Astrocyte (in vitro differentiated cells and primary cell): ENCODE results near the gene SETD1B. TPM values are rescaled to one million over a fixed set of nuclear protein-coding genes. Genes with fewer than 3 reads are reported as not detected.
"Not testable (repeated sequence)": the region's sequence is repeated elsewhere in the genome, so short reads cannot be mapped to it uniquely, and the experiment has no call there.

Experiments
- DNase-seq: peaks from one replicate; pipeline ENCODE4 v3.0.0-alpha.2; 2010; ENCODE audit warnings: low read depth
- FAIRE-seq: peaks from 2 replicates; lab custom pipeline; 2011; peaks lifted over from hg19 to GRCh38; lab: Jason Lieb, UNC
- H2AFZ ChIP-seq: 2 replicates; pipeline ENCODE4 v1.6.0; 2012; ENCODE audit warnings: low read depth, low read length, inconsistent platforms
- H3K27ac ChIP-seq: 2 replicates; pipeline ENCODE4 v1.5.1; 2011; ENCODE audit warnings: low read depth, low read length, inconsistent platforms
- H3K27me3 ChIP-seq: 2 replicates; pipeline ENCODE4 v1.6.0; 2011; ENCODE audit warnings: low read length, inconsistent platforms; ENCODE audit not compliant: insufficient read depth
- H3K36me3 ChIP-seq: 2 replicates; pipeline ENCODE4 v1.5.1; 2011; ENCODE audit warnings: low read length, inconsistent platforms; ENCODE audit not compliant: insufficient read depth
- H3K4me1 ChIP-seq: 2 replicates; pipeline ENCODE4 v1.5.1; 2011; ENCODE audit warnings: low read length, inconsistent platforms; ENCODE audit not compliant: insufficient read depth
- H3K4me2 ChIP-seq: 2 replicates; pipeline ENCODE4 v1.6.0; 2012; ENCODE audit warnings: low read length, inconsistent platforms
- H3K4me3 ChIP-seq: 2 replicates; pipeline ENCODE4 v1.5.1; 2011; ENCODE audit warnings: low read depth, mild to moderate bottlenecking, low read length, inconsistent platforms; ENCODE audit not compliant: insufficient read depth
- H3K79me2 ChIP-seq: 2 replicates; pipeline ENCODE4 v1.6.0; 2012; ENCODE audit warnings: mild to moderate bottlenecking, low read length, inconsistent platforms; ENCODE audit not compliant: insufficient read depth
- H3K9ac ChIP-seq: 2 replicates; pipeline ENCODE4 v1.6.0; 2012; ENCODE audit warnings: mild to moderate bottlenecking, low read length, inconsistent platforms
- H3K9me3 ChIP-seq: 2 replicates; pipeline ENCODE4 v1.5.1; 2012; ENCODE audit warnings: low read depth, mild to moderate bottlenecking, low read length, inconsistent platforms; ENCODE audit not compliant: insufficient read depth
- H4K20me1 ChIP-seq: 2 replicates; pipeline ENCODE4 v1.6.0; 2012; ENCODE audit warnings: low read length, inconsistent platforms; ENCODE audit not compliant: insufficient read depth
- H3K27ac Mint-ChIP-seq: one replicate; pipeline ENCODE4 v1.8.0; 2021; ENCODE audit warnings: mild to moderate bottlenecking, mixed read lengths; ENCODE audit not compliant: unreplicated experiment
- H3K27me3 Mint-ChIP-seq: one replicate; pipeline ENCODE4 v1.8.0; 2021; ENCODE audit warnings: low read depth, mixed read lengths; ENCODE audit not compliant: unreplicated experiment
- H3K36me3 Mint-ChIP-seq: one replicate; pipeline ENCODE4 v1.8.0; 2021; ENCODE audit warnings: low read depth, mixed read lengths; ENCODE audit not compliant: unreplicated experiment
- H3K4me1 Mint-ChIP-seq: one replicate; pipeline ENCODE4 v1.8.0; 2021; ENCODE audit warnings: low read depth, mixed read lengths; ENCODE audit not compliant: unreplicated experiment
- H3K4me3 Mint-ChIP-seq: one replicate; pipeline ENCODE4 v1.8.0; 2021; ENCODE audit warnings: mild to moderate bottlenecking, moderate library complexity, mixed read lengths; ENCODE audit not compliant: unreplicated experiment
- H3K9me3 Mint-ChIP-seq: one replicate; pipeline ENCODE4 v1.8.0; 2021; ENCODE audit warnings: mild to moderate bottlenecking, mixed read lengths; ENCODE audit not compliant: unreplicated experiment
- CTCF ChIP-seq: IDR thresholded peaks from 2 replicates; pipeline ENCODE4 v1.5.1; 2011; ENCODE audit warnings: low read depth, mild to moderate bottlenecking, inconsistent platforms, low read length, moderate library complexity; ENCODE audit not compliant: insufficient read depth
- EZH2 ChIP-seq: IDR thresholded peaks from 2 replicates; pipeline ENCODE4 v1.6.1; 2012; ENCODE audit warnings: mild to moderate bottlenecking, low read length, inconsistent platforms; ENCODE audit not compliant: insufficient read depth
- total RNA-seq: library from RNA; stranded (reverse); gene quantifications from 2 replicates; pipeline ENCODE4 v1.2.1, GENCODE V29; 2021

SETD1B gene
- total RNA-seq, 1 donor from 2014 or later, result 24.0 TPM

GRCh38 chr12:121874071-121874470 lies 70.3 kb downstream of the SETD1B start:
- no peaks in the 10 kb centered on the region for H3K79me2 ChIP-seq

DNA sequence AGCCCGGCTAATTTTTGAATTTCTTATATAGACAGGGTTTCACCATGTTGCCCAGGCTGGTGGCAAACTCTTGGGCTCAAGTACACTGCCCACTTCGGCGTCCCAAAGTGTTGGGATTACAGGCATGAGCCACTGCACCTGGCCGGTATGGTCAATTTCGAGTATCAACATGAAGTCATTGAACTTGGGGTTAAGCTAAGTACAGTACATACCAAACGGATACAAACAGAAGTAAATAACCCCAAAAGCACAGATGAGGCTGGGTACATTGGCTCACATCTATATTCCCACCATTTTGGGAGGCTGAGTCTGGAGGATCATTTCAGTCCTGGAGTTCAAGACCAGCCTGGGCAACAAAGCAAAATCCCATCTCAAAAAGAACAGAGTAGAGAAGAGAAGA lies 71.8 kb downstream of the SETD1B start:
- Mint-ChIP-seq H3K27me3 (peaks cover 4% of the 10 kb centered on the region), H3K36me3 (no peaks in the 10 kb centered on the region), H3K9me3 (no peaks in the 10 kb centered on the region), H3K4me1 (peaks cover 6% of the 10 kb centered on the region), H3K27ac (no peak overlapping the region), H3K4me3 (no peak overlapping the region)
- Histone ChIP-seq H3K36me3 (no peaks in the 10 kb centered on the region), H4K20me1 (no peaks in the 10 kb centered on the region), H3K4me1 (peaks cover 6% of the 10 kb centered on the region), H3K9me3 (no peaks in the 10 kb centered on the region), H3K4me3 (no peak overlapping the region), H3K27ac (no peak overlapping the region), H3K4me2 (no peak overlapping the region), H2AFZ (no peak overlapping the region), H3K9ac (no peak overlapping the region), H3K79me2 (no peaks in the 10 kb centered on the region), H3K27me3 (no peaks in the 10 kb centered on the region)
- DNase-seq, result no peak
- no peak for TF ChIP-seq EZH2
- TF ChIP-seq CTCF, result no peak
- no peak for FAIRE-seq

More at GRCh38 chr12:121874071-121874470, 70.3 kb downstream of the SETD1B start:
- Histone ChIP-seq H2AFZ (no peak overlapping the region), H4K20me1 (no peaks in the 10 kb centered on the region), H3K9me3 (no peaks in the 10 kb centered on the region), H3K9ac (no peak overlapping the region), H3K27ac (no peak overlapping the region), H3K4me3 (no peak overlapping the region), H3K4me1 (peaks cover 6% of the 10 kb centered on the region), H3K27me3 (no peaks in the 10 kb centered on the region), H3K36me3 (no peaks in the 10 kb centered on the region), H3K4me2 (no peak overlapping the region)
- H3K9me3 Mint-ChIP-seq, result no peaks in the 10 kb centered on the region
- H3K4me3 Mint-ChIP-seq, result no peak overlapping the region
- FAIRE-seq, result no peak
- TF ChIP-seq EZH2, result no peak
- TF ChIP-seq CTCF, result no peak
- no peaks in the 10 kb centered on the region for H3K36me3 Mint-ChIP-seq
- peaks cover 6% of the 10 kb centered on the region for H3K4me1 Mint-ChIP-seq
- no peak overlapping the region for H3K27ac Mint-ChIP-seq
- peaks cover 4% of the 10 kb centered on the region for H3K27me3 Mint-ChIP-seq
- DNase-seq, result no peak

GRCh38 chr12:121876080-121876447 lies 72.3 kb downstream of the SETD1B start:
- H4K20me1 ChIP-seq, H3K4me2 ChIP-seq, H2AFZ ChIP-seq, H3K27me3 ChIP-seq, H3K36me3 Mint-ChIP-seq, H3K36me3 ChIP-seq, H3K9me3 ChIP-seq, H3K27ac Mint-ChIP-seq, H3K4me3 Mint-ChIP-seq, H3K4me1 Mint-ChIP-seq, H3K9me3 Mint-ChIP-seq, H3K27me3 Mint-ChIP-seq, FAIRE-seq, H3K79me2 ChIP-seq, H3K4me1 ChIP-seq, DNase-seq, H3K9ac ChIP-seq, H3K4me3 ChIP-seq, H3K27ac ChIP-seq: not testable (repeated sequence)

Other genes starting within 250 kb of the SETD1B start
- 21.3 and 23.4 TPM in 2 replicates for gene KDM2B, start 223.0 kb upstream of the SETD1B start, total RNA-seq
- 16.5 and 20.4 TPM in 2 replicates for gene ORAI1, start 177.5 kb upstream of the SETD1B start, total RNA-seq
- gene MORN3, start 134.4 kb upstream of the SETD1B start, total RNA-seq, result 0.36 and 0.70 TPM in 2 replicates
- gene TMEM120B, start 91.3 kb upstream of the SETD1B start, total RNA-seq, result 35.5 and 36.0 TPM in 2 replicates
- gene RHOF, start 10.3 kb upstream of the SETD1B start, total RNA-seq, result 28.0 and 31.9 TPM in 2 replicates
- gene HPD, start 54.9 kb downstream of the SETD1B start, total RNA-seq, result not detected in 2 replicates
- 59.0 and 63.4 TPM in 2 replicates for gene PSMD9, start 84.8 kb downstream of the SETD1B start, total RNA-seq
- 4.6 and 4.7 TPM in 2 replicates for gene CFAP251, start 114.6 kb downstream of the SETD1B start, total RNA-seq
- gene BCL7A, start 217.9 kb downstream of the SETD1B start, total RNA-seq, result 8.5 and 9.6 TPM in 2 replicates